Renal cortical epithelial cell (primary cell): ENCODE data around the gene RHCE. TPM values are rescaled to one million over a fixed set of nuclear protein-coding genes. Genes with fewer than 3 reads are reported as not detected.
"Not testable (repeated sequence)": the region's sequence is repeated elsewhere in the genome, so short reads cannot be mapped to it uniquely, and the experiment has no call there.

Experiments used
- DNase-seq: peaks from one replicate; pipeline ENCODE4 v3.0.0-alpha.2; 2011; ENCODE audit warnings: low read depth
- total RNA-seq: library from RNA; depleted of rRNA; stranded (reverse); fragments of >200 nt; gene quantifications from 2 replicates; pipeline ENCODE4 v1.2.3, GENCODE V29; 2014

Gene RHCE
- total RNA-seq, 1 donor from 2014 or later = 0.15 TPM

DNA sequence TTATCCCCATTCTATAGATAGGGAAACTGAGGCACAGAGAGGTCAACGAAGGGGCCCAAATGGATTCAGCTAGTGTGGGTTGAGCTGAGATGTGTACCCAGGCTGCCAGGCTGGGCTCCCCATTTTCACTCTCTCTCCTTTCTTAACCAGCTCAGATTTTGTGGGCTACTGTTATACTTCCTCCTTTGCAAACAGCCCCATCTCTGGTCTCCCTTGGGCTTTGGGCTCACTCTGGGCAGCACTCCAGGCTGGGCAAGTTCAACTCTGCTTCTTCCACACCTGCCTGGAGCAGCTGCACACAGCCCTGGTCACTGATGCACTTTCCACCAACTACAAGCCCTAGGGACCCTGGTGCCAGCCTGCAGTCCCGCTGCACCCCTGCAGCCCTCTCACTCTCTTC is 22.5 kb downstream of the RHCE start:
- not testable (repeated sequence) for DNase-seq

DNA sequence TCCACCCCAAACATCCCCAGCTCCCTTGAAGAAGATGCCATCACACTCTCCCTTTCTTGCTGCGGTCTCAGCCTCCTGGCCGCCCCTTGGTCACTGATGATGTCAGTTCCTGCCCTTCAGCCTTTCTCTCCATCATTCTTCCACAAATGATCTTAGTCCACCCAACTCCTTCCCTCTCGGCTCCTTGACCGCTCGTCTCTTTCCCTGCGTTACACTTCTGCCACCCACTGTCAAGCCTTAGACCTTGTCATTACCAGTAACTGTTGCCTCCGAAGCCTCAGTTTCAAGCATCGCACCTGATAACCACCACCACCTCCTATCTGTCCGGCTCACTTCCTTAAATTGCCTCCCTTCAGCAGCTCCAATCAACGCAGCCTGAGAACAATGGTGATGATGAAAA is 23.1 kb downstream of the RHCE start:
- not testable (repeated sequence) for DNase-seq

GRCh38 chr1:25392841-25393240 is 27.8 kb downstream of the RHCE start:
- DNase-seq = no peak

GRCh38 chr1:25389721-25390120 is 30.9 kb downstream of the RHCE start:
- not testable (repeated sequence) for DNase-seq

- not testable (repeated sequence) for DNase-seq
These were observed 31.9 kb downstream of the RHCE start for GRCh38 chr1:25388691-25389090.

GRCh38 chr1:25387096-25387495 is 33.5 kb downstream of the RHCE start:
- DNase-seq = not testable (repeated sequence)

- DNase-seq = not testable (repeated sequence)
These were observed 36.8 kb downstream of the RHCE start for GRCh38 chr1:25383875-25384274.

DNA sequence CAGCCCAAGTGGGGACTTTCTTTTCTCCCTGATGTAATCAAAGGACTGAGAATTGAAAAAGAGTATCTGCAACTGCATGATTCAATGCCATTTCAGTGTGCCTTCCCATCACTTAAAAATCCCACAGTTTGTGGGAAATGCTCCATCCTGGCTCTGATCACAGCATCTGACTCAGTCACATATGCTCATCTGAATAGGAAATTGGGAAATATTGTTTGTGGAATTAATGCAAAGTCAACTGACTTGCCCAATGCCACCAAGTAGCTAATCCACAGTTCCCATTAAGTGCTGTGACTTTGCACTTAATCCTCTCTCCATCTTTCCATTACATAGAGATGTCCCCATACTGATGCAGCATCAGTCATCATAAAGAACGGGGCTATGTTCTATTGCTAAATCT is 37.5 kb downstream of the RHCE start:
- not testable (repeated sequence) for DNase-seq

GRCh38 chr1:25382543-25382942 is 38.1 kb downstream of the RHCE start:
- DNase-seq = not testable (repeated sequence)

DNA sequence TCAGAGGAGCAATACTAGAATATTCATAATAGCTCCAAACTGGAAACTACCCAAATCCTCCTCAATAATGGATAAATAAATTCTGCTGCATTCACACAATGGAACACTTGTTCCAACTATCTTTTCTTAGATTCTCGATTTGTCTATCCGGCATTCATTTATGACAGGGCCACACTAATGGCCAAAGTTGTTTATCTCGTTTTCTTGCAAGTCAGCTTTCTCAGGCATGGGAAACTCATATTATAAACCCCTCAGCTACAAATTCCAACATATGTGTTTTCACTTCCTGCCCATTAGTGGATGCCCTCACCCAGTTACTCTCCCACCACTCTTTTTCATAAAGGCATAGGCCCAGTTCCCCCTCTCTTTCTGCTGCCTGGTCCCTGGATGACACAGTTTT is 42.3 kb downstream of the RHCE start:
- not testable (repeated sequence) for DNase-seq

GRCh38 chr1:25371757-25372156 is 48.9 kb downstream of the RHCE start:
- not testable (repeated sequence) for DNase-seq

DNA sequence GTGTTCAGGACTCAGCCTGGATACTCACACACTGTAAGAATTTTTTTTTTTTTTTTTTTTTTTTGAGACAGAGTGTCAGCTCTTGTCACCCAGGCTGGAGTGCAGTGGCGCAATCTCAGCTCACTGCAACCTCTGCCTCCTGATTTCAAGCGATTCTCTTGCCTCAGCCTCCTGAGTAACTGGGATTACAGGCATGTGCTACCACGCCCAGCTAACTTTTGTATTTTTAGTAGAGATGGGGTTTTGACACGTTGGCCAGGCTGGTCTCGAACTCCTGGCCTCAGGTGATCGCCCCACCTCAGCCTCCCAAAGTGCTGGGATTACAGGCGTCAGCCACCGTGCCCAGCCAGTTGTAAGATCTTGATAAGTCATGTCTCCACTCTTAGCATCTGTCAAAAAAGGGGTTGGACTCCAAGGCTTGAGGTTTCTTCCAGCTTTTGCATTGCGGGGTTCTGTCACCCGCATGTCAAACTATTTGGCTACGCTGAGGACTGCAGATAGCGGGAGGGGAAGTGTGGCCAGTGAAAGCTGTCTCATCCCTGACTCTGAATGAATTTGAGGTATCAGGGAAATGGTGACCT is 50.8 kb downstream of the RHCE start:
- DNase-seq = not testable (repeated sequence)

DNA sequence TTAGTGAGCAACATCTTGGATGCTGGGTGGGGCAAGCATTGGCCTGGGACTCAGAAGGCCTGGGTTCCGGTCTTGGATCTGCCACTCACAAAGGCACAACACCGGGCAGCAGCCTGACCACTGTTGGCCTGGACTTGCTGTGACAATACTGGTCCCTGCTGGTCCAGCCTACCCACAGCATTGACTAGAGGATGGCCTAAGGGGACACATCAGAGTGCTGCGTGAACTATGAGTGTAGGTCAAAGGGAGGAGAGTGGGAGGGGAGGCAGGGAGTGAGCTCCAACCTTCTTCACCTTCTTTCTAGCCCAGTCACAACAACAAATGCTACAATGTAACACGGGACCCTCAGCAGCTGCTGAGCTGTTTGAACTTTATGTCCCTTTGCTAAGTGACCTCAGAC is 51.4 kb downstream of the RHCE start:
- DNase-seq = no peak

GRCh38 chr1:25362634-25363559 is 57.7 kb downstream of the RHCE start:
- not testable (repeated sequence) for DNase-seq

- no peak for DNase-seq
These were observed 58.7 kb downstream of the RHCE start for GRCh38 chr1:25361901-25362300.

GRCh38 chr1:25360596-25361581 is 59.7 kb downstream of the RHCE start:
- DNase-seq = no peak

- DNase-seq = no peak
These were observed 63.8 kb downstream of the RHCE start for GRCh38 chr1:25356848-25357247.

- DNase-seq = no peak
These were observed 64.2 kb downstream of the RHCE start for GRCh38 chr1:25356441-25356840.

DNA sequence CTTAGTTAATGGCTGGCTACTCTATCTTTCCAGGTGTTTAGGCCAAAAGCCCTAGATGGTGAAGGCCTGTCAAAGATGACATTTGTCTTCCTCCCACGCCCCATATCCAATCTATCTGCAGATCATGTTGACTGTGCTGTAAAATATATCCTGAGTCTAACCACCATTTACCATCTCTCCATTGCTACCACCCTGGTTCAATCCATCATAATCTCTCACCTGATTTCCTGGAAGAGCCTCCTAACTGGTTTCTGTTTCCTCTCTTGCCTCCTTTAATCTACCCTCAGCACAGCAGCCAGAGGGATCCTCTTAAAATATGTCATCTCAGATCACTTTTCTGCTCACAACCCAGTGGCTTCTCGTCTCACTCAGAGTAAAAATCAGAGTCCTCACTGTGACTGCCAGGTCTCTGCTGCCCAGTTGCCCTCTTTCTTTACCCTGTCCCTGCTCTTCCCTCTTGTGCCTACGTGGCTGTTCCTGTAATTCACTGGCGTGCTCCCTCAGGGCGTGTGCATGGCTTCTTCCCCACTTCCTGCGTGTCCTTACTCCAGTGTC is 64.7 kb downstream of the RHCE start:
- no peak for DNase-seq

DNA sequence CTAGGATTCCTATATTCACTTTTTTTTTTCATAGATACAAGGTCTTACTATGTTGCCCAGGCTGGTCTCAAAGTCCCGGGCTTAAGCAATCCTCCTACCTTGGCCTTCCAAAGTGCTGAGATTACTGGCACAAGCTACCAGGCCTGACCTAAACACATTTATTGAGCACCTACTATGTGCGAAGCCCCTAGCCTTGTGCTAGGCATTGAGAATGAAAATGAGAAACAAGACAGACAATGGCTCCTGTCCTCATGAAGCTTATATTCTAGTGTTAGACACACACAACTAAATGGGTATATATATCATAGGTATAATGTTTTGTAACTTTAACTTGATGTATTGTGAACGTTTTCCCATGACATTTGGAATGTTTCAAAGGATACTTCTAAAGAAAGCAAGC is 71.0 kb downstream of the RHCE start:
- DNase-seq = no peak

- no peak for DNase-seq
These were observed 73.1 kb downstream of the RHCE start for GRCh38 chr1:25347556-25347955.

DNA sequence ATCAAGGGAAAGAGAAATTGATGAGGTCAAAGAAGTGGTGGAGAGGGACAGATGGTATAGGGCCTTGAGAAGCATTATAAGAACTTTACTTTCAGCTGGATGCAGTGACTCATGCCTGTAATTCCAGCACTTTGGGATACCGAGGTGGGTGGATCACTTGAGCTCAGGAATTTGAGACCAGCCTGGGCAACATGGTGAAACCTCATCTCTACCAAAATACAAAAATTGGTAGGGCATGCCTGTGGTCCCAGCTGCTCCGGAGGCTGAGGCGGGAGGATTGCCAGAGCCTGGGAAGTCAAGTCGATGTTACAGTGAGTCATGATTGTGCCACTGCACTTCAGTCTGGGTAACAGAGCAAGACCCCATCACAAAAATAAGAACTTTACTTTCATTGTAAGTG is 76.8 kb downstream of the RHCE start:
- DNase-seq = peak; percentile 41
